Measurements from ENCODE around the gene MYH16.
A peak's percentile ranks its signal among the peaks of the same experiment; 100 is the strongest.

MYH16 gene

GRCh38 chr7:99257675-99258074 lies 15.0 kb upstream of the MYH16 start:
- no peaks in the 10 kb centered on the region for H3K27me3 ChIP-seq (ENCODE audit: control insufficient read depth in 3 of 3, insufficient read depth in 3 of 3, low read depth in 1 of 3, low read length in 3 of 3)
- H3K18ac ChIP-seq (ENCODE audit: low read length), result peak overlapping the region; percentile 32
- peak overlapping the region; percentile 63 for H3K14ac ChIP-seq (ENCODE audit: low read length)
- no peak for DNase-seq (ENCODE audit: low spot score)
- H4K91ac ChIP-seq (ENCODE audit: low read depth, low read length, poor library complexity), result no peak overlapping the region
- H2AFZ ChIP-seq (ENCODE audit: low read length), result no peak overlapping the region
- H2BK15ac ChIP-seq (ENCODE audit: low read length), result no peak overlapping the region
- no peak overlapping the region for H3K27ac ChIP-seq (replicated peaks; ENCODE audit: low read length)
- H3K4me2 ChIP-seq (ENCODE audit: insufficient read depth, low read length, poor library complexity, severe bottlenecking), result no peak overlapping the region
- no peak overlapping the region for H2BK5ac ChIP-seq (ENCODE audit: low read length)
- H2AK5ac ChIP-seq (ENCODE audit: low read depth, low read length), result no peak overlapping the region
- H2BK120ac ChIP-seq (ENCODE audit: low read depth, low read length), result no peak overlapping the region
- H3K4me3 ChIP-seq (ENCODE audit: low read length in 2 of 2), result no peak overlapping the region
- no peak overlapping the region for H3K4ac ChIP-seq (ENCODE audit: low read length)
- no peaks in the 10 kb centered on the region for H3K79me1 ChIP-seq (ENCODE audit: low read depth, low read length)
- no CpG with 5 or more reads among the region's 7 CpGs for WGBS, 2 donors (ENCODE audit: extremely low coverage in 2 of 2, insufficient read length in 2 of 2, insufficient replicate concordance in 1 of 2)
- H3K9ac ChIP-seq (ENCODE audit: low read depth, low read length, poor library complexity), result no peak overlapping the region
- peaks cover under 1% of the 10 kb centered on the region in 2 donors for H3K4me1 ChIP-seq (ENCODE audit: control insufficient read depth in 2 of 2, insufficient read depth in 1 of 2, low read depth in 1 of 2, low read length in 2 of 2)
- peaks cover 0 to 3% of the 10 kb centered on the region in 2 donors for H3K9me3 ChIP-seq (replicated peaks in 1 of 2; ENCODE audit: control insufficient read depth in 2 of 2, insufficient read depth in 1 of 2, low read depth in 1 of 2, low read length in 2 of 2)
- H3K23ac ChIP-seq (ENCODE audit: low read depth, low read length, poor library complexity), result no peak overlapping the region
- H3K36me3 ChIP-seq (replicated peaks in 1 of 2; ENCODE audit: control insufficient read depth in 2 of 2, insufficient read depth in 2 of 2, low read length in 2 of 2), result no peaks in the 10 kb centered on the region
- no peak overlapping the region for H4K8ac ChIP-seq (ENCODE audit: low read depth, low read length)
- H2BK12ac ChIP-seq (ENCODE audit: low read length), result no peak overlapping the region

GRCh38 chr7:99258501-99258900 lies 14.1 kb upstream of the MYH16 start:
- no peak for DNase-seq (ENCODE audit: low spot score)
- peaks cover 0 to 3% of the 10 kb centered on the region in 2 donors for H3K9me3 ChIP-seq (replicated peaks in 1 of 2; ENCODE audit: control insufficient read depth in 2 of 2, insufficient read depth in 1 of 2, low read depth in 1 of 2, low read length in 2 of 2)
- no peak overlapping the region for H3K4me2 ChIP-seq (ENCODE audit: insufficient read depth, low read length, poor library complexity, severe bottlenecking)
- H3K23ac ChIP-seq (ENCODE audit: low read depth, low read length, poor library complexity), result no peak overlapping the region
- no peak overlapping the region for H4K8ac ChIP-seq (ENCODE audit: low read depth, low read length)
- no peaks in the 10 kb centered on the region for H3K79me1 ChIP-seq (ENCODE audit: low read depth, low read length)
- no peak overlapping the region for H4K91ac ChIP-seq (ENCODE audit: low read depth, low read length, poor library complexity)
- H3K9ac ChIP-seq (ENCODE audit: low read depth, low read length, poor library complexity), result no peak overlapping the region
- no peak overlapping the region for H2BK5ac ChIP-seq (ENCODE audit: low read length)
- H3K27ac ChIP-seq (replicated peaks; ENCODE audit: low read length), result no peak overlapping the region
- no peak overlapping the region for H3K4ac ChIP-seq (ENCODE audit: low read length)
- H2AFZ ChIP-seq (ENCODE audit: low read length), result no peak overlapping the region
- no peak overlapping the region for H2BK120ac ChIP-seq (ENCODE audit: low read depth, low read length)
- H2AK5ac ChIP-seq (ENCODE audit: low read depth, low read length), result no peak overlapping the region
- H3K27me3 ChIP-seq (ENCODE audit: control insufficient read depth in 3 of 3, insufficient read depth in 3 of 3, low read depth in 1 of 3, low read length in 3 of 3), result no peaks in the 10 kb centered on the region
- no peaks in the 10 kb centered on the region for H3K4me1 ChIP-seq (ENCODE audit: control insufficient read depth in 2 of 2, insufficient read depth in 1 of 2, low read depth in 1 of 2, low read length in 2 of 2)
- no peak overlapping the region for H3K4me3 ChIP-seq (ENCODE audit: low read length in 2 of 2)
- H3K36me3 ChIP-seq (replicated peaks in 1 of 2; ENCODE audit: control insufficient read depth in 2 of 2, insufficient read depth in 2 of 2, low read length in 2 of 2), result no peaks in the 10 kb centered on the region
- H3K14ac ChIP-seq (ENCODE audit: low read length), result no peak overlapping the region
- no peak overlapping the region for H3K18ac ChIP-seq (ENCODE audit: low read length)
- H2BK15ac ChIP-seq (ENCODE audit: low read length), result no peak overlapping the region
- no peak overlapping the region for H2BK12ac ChIP-seq (ENCODE audit: low read length)
- no CpG with 5 or more reads among the region's 2 CpGs for WGBS, 2 donors (ENCODE audit: extremely low coverage in 2 of 2, insufficient read length in 2 of 2, insufficient replicate concordance in 1 of 2)

GRCh38 chr7:99260395-99260794 lies 12.2 kb upstream of the MYH16 start:
- H3K18ac ChIP-seq (ENCODE audit: low read length), result peak overlapping the region; percentile 54
- WGBS, 2 donors (ENCODE audit: extremely low coverage in 2 of 2, insufficient read length in 2 of 2, insufficient replicate concordance in 1 of 2), result no CpG with 5 or more reads among the region's 1 CpG
- no peak overlapping the region for H2AFZ ChIP-seq (ENCODE audit: low read length)
- peaks cover 0 to 3% of the 10 kb centered on the region in 2 donors for H3K9me3 ChIP-seq (replicated peaks in 1 of 2; ENCODE audit: control insufficient read depth in 2 of 2, insufficient read depth in 1 of 2, low read depth in 1 of 2, low read length in 2 of 2)
- H3K9ac ChIP-seq (ENCODE audit: low read depth, low read length, poor library complexity), result no peak overlapping the region
- H3K14ac ChIP-seq (ENCODE audit: low read length), result peak overlapping the region; percentile 84
- H3K27me3 ChIP-seq (ENCODE audit: control insufficient read depth in 3 of 3, insufficient read depth in 3 of 3, low read depth in 1 of 3, low read length in 3 of 3), result no peaks in the 10 kb centered on the region
- no peak for DNase-seq (ENCODE audit: low spot score)
- no peak overlapping the region for H4K91ac ChIP-seq (ENCODE audit: low read depth, low read length, poor library complexity)
- H2BK12ac ChIP-seq (ENCODE audit: low read length), result no peak overlapping the region
- H3K4me1 ChIP-seq (ENCODE audit: control insufficient read depth in 2 of 2, insufficient read depth in 1 of 2, low read depth in 1 of 2, low read length in 2 of 2), result no peaks in the 10 kb centered on the region
- H3K4ac ChIP-seq (ENCODE audit: low read length), result no peak overlapping the region
- no peak overlapping the region for H3K4me3 ChIP-seq (ENCODE audit: low read length in 2 of 2)
- H2AK5ac ChIP-seq (ENCODE audit: low read depth, low read length), result no peak overlapping the region
- H4K8ac ChIP-seq (ENCODE audit: low read depth, low read length), result no peak overlapping the region
- no peak overlapping the region for H3K27ac ChIP-seq (replicated peaks; ENCODE audit: low read length)
- no peak overlapping the region for H2BK120ac ChIP-seq (ENCODE audit: low read depth, low read length)
- H3K79me1 ChIP-seq (ENCODE audit: low read depth, low read length), result no peaks in the 10 kb centered on the region
- no peak overlapping the region for H2BK5ac ChIP-seq (ENCODE audit: low read length)
- no peaks in the 10 kb centered on the region for H3K36me3 ChIP-seq (replicated peaks in 1 of 2; ENCODE audit: control insufficient read depth in 2 of 2, insufficient read depth in 2 of 2, low read length in 2 of 2)
- no peak overlapping the region for H3K23ac ChIP-seq (ENCODE audit: low read depth, low read length, poor library complexity)
- H3K4me2 ChIP-seq (ENCODE audit: insufficient read depth, low read length, poor library complexity, severe bottlenecking), result no peak overlapping the region
- no peak overlapping the region for H2BK15ac ChIP-seq (ENCODE audit: low read length)

- H3K9ac ChIP-seq (ENCODE audit: low read depth, low read length, poor library complexity), result no peak overlapping the region
- H4K91ac ChIP-seq (ENCODE audit: low read depth, low read length, poor library complexity), result no peak overlapping the region
- no peak overlapping the region for H3K14ac ChIP-seq (ENCODE audit: low read length)
- H2BK12ac ChIP-seq (ENCODE audit: low read length), result no peak overlapping the region
- H3K23ac ChIP-seq (ENCODE audit: low read depth, low read length, poor library complexity), result peak overlapping the region; percentile 17
- peaks cover 0 to 3% of the 10 kb centered on the region in 2 donors for H3K9me3 ChIP-seq (replicated peaks in 1 of 2; ENCODE audit: control insufficient read depth in 2 of 2, insufficient read depth in 1 of 2, low read depth in 1 of 2, low read length in 2 of 2)
- no peak overlapping the region for H3K27ac ChIP-seq (replicated peaks; ENCODE audit: low read length)
- H3K79me1 ChIP-seq (ENCODE audit: low read depth, low read length), result no peaks in the 10 kb centered on the region
- H3K27me3 ChIP-seq (ENCODE audit: control insufficient read depth in 3 of 3, insufficient read depth in 3 of 3, low read depth in 1 of 3, low read length in 3 of 3), result no peaks in the 10 kb centered on the region
- no peak overlapping the region for H3K18ac ChIP-seq (ENCODE audit: low read length)
- no peak overlapping the region for H2AK5ac ChIP-seq (ENCODE audit: low read depth, low read length)
- no peak overlapping the region for H2BK15ac ChIP-seq (ENCODE audit: low read length)
- H3K4ac ChIP-seq (ENCODE audit: low read length), result no peak overlapping the region
- H4K8ac ChIP-seq (ENCODE audit: low read depth, low read length), result no peak overlapping the region
- H3K4me2 ChIP-seq (ENCODE audit: insufficient read depth, low read length, poor library complexity, severe bottlenecking), result no peak overlapping the region
- no peaks in the 10 kb centered on the region for H3K4me1 ChIP-seq (ENCODE audit: control insufficient read depth in 2 of 2, insufficient read depth in 1 of 2, low read depth in 1 of 2, low read length in 2 of 2)
- H3K4me3 ChIP-seq (ENCODE audit: low read length in 2 of 2), result no peak overlapping the region
- H3K36me3 ChIP-seq (replicated peaks in 1 of 2; ENCODE audit: control insufficient read depth in 2 of 2, insufficient read depth in 2 of 2, low read length in 2 of 2), result no peaks in the 10 kb centered on the region
- DNase-seq (ENCODE audit: low spot score), result no peak
- H2BK120ac ChIP-seq (ENCODE audit: low read depth, low read length), result no peak overlapping the region
- H2AFZ ChIP-seq (ENCODE audit: low read length), result no peak overlapping the region
- no CpG with 5 or more reads among the region's 6 CpGs for WGBS, 2 donors (ENCODE audit: extremely low coverage in 2 of 2, insufficient read length in 2 of 2, insufficient replicate concordance in 1 of 2)
- H2BK5ac ChIP-seq (ENCODE audit: low read length), result no peak overlapping the region
Measured at GRCh38 chr7:99261646-99262045, 11.0 kb upstream of the MYH16 start.
